Breast epithelium (tissue), 3 donors: Measurements from ENCODE around the gene TRIOBP.
A peak's percentile ranks its signal among the peaks of the same experiment; 100 is the strongest.

Experiments used
- CTCF ChIP-seq, 3 donors: fragments of 450-650 bp; IDR thresholded peaks; one replicate each; pipeline ENCODE4 v1.5.1; 2016 to 2017; ENCODE audit warnings: antibody characterized with exemption in 3 of 3, mild to moderate bottlenecking in 3 of 3, moderate library complexity in 3 of 3
- POLR2A ChIP-seq: fragments of 450-650 bp; IDR thresholded peaks from one replicate; pipeline ENCODE4 v1.6.1; 2016; ENCODE audit warnings: antibody characterized with exemption, mild to moderate bottlenecking, moderate library complexity
- POLR2AphosphoS5 ChIP-seq, 3 donors: sonication (generic); formaldehyde crosslinking; IDR thresholded peaks; one replicate each; pipeline ENCODE4 v1.6.1; 2017; ENCODE audit warnings: antibody characterized with exemption in 3 of 3

DNA sequence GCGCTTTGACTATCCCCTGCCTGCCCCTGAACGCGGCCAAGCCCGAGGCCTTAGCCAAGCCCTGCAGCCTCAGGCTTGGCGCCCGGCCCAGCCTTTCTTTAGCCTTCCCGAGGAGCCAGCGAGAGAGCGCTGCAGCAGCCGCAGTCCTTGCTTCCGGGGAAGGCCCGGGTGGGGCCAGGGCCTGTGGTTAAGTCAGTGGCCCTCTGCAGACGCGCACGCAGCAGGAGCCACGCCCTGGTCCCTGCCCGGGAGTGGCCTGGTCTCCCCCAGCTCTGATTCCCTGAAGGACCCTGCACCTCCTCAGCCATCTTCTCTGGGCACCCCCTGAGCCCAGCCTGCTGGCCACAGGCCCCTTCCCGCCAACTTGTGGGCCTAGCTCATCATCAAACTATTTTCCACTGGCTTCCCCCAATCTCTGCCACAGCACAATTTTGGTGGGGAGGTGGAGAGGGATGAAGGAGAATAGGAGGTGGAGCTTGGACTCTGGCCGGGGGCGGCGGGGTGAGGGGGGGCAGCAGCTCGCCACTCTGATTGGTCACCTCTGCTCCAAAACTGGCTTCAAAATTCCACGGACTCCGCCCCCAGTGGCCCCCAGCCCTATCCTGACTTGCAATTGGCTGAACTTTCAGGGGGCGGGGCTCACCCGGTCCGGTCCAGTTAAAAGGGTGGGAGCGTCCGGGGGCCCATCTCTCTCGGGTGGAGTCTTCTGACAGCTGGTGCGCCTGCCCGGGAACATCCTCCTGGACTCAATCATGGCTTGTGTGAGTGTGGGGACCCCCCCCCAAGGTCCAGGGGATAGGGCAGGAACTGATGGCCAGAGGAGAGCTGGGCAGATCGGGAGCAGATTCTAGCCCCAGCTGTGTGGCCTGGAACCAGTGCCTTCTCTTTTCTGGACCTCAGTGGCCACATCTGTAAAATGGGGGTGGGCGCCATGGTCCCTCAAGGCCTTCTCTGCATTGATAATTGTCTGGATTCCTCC, 21.6 kb upstream of the TRIOBP start, which contains the start of gene LGALS1:
- TF ChIP-seq CTCF (IDR thresholded peaks at IDR 0.05): no peak
- TF ChIP-seq POLR2A: no peak
- peak; percentile 52 to 65 (median 60) for TF ChIP-seq POLR2AphosphoS5 (IDR thresholded peaks at IDR 0.05)
